ENCODE results near the gene MAST4.

GRCh38 chr5:66876266-66876807 lies 280.1 kb downstream of the MAST4 start:
- TF ChIP-seq MAX (IDR thresholded peaks at IDR 0.05) (no peak), RNF2 (IDR thresholded peaks at IDR 0.05; ENCODE audit: borderline replicate concordance, low read depth) (no peak), USF2 (IDR thresholded peaks at IDR 0.05) (no peak), MAZ (IDR thresholded peaks at IDR 0.05; ENCODE audit: borderline replicate concordance, low read depth, low read length) (no peak), CEBPB (IDR thresholded peaks at IDR 0.05) (no peak), RAD21 (conservative IDR thresholded peaks at IDR 0.05 in 1 of 2, IDR thresholded peaks at IDR 0.05 in 1 of 2) (no peak)
- TF ChIP-seq, protein P1, sequence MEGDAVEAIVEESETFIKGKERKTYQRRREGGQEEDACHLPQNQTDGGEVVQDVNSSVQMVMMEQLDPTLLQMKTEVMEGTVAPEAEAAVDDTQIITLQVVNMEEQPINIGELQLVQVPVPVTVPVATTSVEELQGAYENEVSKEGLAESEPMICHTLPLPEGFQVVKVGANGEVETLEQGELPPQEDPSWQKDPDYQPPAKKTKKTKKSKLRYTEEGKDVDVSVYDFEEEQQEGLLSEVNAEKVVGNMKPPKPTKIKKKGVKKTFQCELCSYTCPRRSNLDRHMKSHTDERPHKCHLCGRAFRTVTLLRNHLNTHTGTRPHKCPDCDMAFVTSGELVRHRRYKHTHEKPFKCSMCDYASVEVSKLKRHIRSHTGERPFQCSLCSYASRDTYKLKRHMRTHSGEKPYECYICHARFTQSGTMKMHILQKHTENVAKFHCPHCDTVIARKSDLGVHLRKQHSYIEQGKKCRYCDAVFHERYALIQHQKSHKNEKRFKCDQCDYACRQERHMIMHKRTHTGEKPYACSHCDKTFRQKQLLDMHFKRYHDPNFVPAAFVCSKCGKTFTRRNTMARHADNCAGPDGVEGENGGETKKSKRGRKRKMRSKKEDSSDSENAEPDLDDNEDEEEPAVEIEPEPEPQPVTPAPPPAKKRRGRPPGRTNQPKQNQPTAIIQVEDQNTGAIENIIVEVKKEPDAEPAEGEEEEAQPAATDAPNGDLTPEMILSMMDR (IDR thresholded peaks at IDR 0.05) = no peak

Measured in A549 (cell line).